Body of pancreas (tissue), 4 donors: ENCODE measurements around the gene CDKAL1.

Experiments
- CTCF ChIP-seq, 7 experiments: fragments of 450-650 bp in 4 of 7; fragments of 200-600 bp in 3 of 7; sonication (generic) in 3 of 7; IDR thresholded peaks; one replicate each; pipeline ENCODE4 v1.5.1; 2016 to 2019; ENCODE audit warnings: antibody characterized with exemption in 7 of 7
- POLR2A ChIP-seq, 3 donors: fragments of 450-650 bp; IDR thresholded peaks; one replicate each; pipeline ENCODE4 v1.6.1; 2016; ENCODE audit warnings: antibody characterized with exemption in 3 of 3, mild to moderate bottlenecking in 2 of 3

GRCh38 chr6:21219241-21219640, 685.0 kb downstream of the CDKAL1 start:
- TF ChIP-seq POLR2A (IDR thresholded peaks at IDR 0.05) (no peak), CTCF (IDR thresholded peaks at IDR 0.05) (no peak)
